Glutamatergic neuron (in vitro differentiated cells): ENCODE data around the gene P2RX2. TPM values are rescaled to one million over a fixed set of nuclear protein-coding genes. Genes with fewer than 3 reads are reported as not detected.

Source experiments
- DNase-seq: peaks from one replicate; pipeline ENCODE4 v3.0.0; 2022
- H3K27ac Mint-ChIP-seq: one replicate; pipeline ENCODE4 v1.8.0; 2020; ENCODE audit warnings: mild to moderate bottlenecking, mixed read lengths, inconsistent platforms; ENCODE audit not compliant: unreplicated experiment
- H3K27me3 Mint-ChIP-seq: one replicate; pipeline ENCODE4 v1.8.0; 2020; ENCODE audit warnings: mild to moderate bottlenecking, moderate library complexity, mixed read lengths, inconsistent platforms; ENCODE audit not compliant: unreplicated experiment
- H3K36me3 Mint-ChIP-seq: one replicate; pipeline ENCODE4 v1.8.0; 2020; ENCODE audit warnings: mild to moderate bottlenecking, mixed read lengths, inconsistent platforms; ENCODE audit not compliant: unreplicated experiment
- H3K4me1 Mint-ChIP-seq: one replicate; pipeline ENCODE4 v1.8.0; 2020; ENCODE audit warnings: mild to moderate bottlenecking, low read depth, mixed read lengths, inconsistent platforms; ENCODE audit not compliant: unreplicated experiment
- H3K4me3 Mint-ChIP-seq: one replicate; pipeline ENCODE4 v1.8.0; 2020; ENCODE audit warnings: mild to moderate bottlenecking, mixed read lengths, inconsistent platforms; ENCODE audit not compliant: unreplicated experiment
- H3K9me3 Mint-ChIP-seq: one replicate; pipeline ENCODE4 v1.8.0; 2020; ENCODE audit warnings: mild to moderate bottlenecking, moderate library complexity, mixed read lengths, inconsistent platforms; ENCODE audit not compliant: unreplicated experiment
- CTCF ChIP-seq: fragments of 200-600 bp; sonication (generic); IDR thresholded peaks from one replicate; pipeline ENCODE4 v1.5.0; 2021; ENCODE audit not compliant: partially characterized antibody, unreplicated experiment
- total RNA-seq: library from RNA; stranded (reverse); fragmentation: NEBNext Ultra II Directional; extraction: Animal tissue kit (Norgen Biotek cat#: 25700); gene quantifications from one replicate; pipeline ENCODE4 v1.2.1, GENCODE V29; 2021; ENCODE audit not compliant: unreplicated experiment

P2RX2 gene
- total RNA-seq, 1 donor from 2014 or later, result 4.1 TPM

- TF ChIP-seq CTCF, result no peak
- Mint-ChIP-seq H3K36me3 (no peaks in the 10 kb centered on the region), H3K4me3 (no peak overlapping the region), H3K27ac (no peak overlapping the region), H3K27me3 (peaks cover 11% of the 10 kb centered on the region), H3K9me3 (peaks cover 3% of the 10 kb centered on the region), H3K4me1 (peaks cover 5% of the 10 kb centered on the region)
- no peak for DNase-seq
Observed at GRCh38 chr12:132631666-132632065, 13.1 kb downstream of the P2RX2 start.

GRCh38 chr12:132632521-132633228 is 14.1 kb downstream of the P2RX2 start:
- no peak overlapping the region for H3K27ac Mint-ChIP-seq
- peaks cover 11% of the 10 kb centered on the region for H3K27me3 Mint-ChIP-seq
- no peak for DNase-seq
- H3K4me3 Mint-ChIP-seq, result no peak overlapping the region
- no peaks in the 10 kb centered on the region for H3K36me3 Mint-ChIP-seq
- H3K4me1 Mint-ChIP-seq, result peaks cover 5% of the 10 kb centered on the region
- TF ChIP-seq CTCF, result no peak
- H3K9me3 Mint-ChIP-seq, result peaks cover 5% of the 10 kb centered on the region

GRCh38 chr12:132633398-132633797 is 14.8 kb downstream of the P2RX2 start:
- Mint-ChIP-seq H3K27me3 (peaks cover 11% of the 10 kb centered on the region), H3K27ac (no peak overlapping the region), H3K9me3 (peaks cover 5% of the 10 kb centered on the region), H3K4me3 (no peak overlapping the region), H3K36me3 (no peaks in the 10 kb centered on the region), H3K4me1 (peaks cover 5% of the 10 kb centered on the region)
- TF ChIP-seq CTCF, result no peak
- no peak for DNase-seq

- H3K9me3 Mint-ChIP-seq, result peaks cover 5% of the 10 kb centered on the region
Observed at GRCh38 chr12:132633901-132634300, 15.3 kb downstream of the P2RX2 start.

More at GRCh38 chr12:132633901-132634300, 15.3 kb downstream of the P2RX2 start:
- no peaks in the 10 kb centered on the region for H3K36me3 Mint-ChIP-seq
- no peak for TF ChIP-seq CTCF
- no peak for DNase-seq
- H3K27ac Mint-ChIP-seq, result no peak overlapping the region
- H3K27me3 Mint-ChIP-seq, result peaks cover 11% of the 10 kb centered on the region
- peaks cover 5% of the 10 kb centered on the region for H3K4me1 Mint-ChIP-seq
- H3K4me3 Mint-ChIP-seq, result no peak overlapping the region
